ENCODE data around the gene ASNSD1. TPM values are rescaled to one million over a fixed set of nuclear protein-coding genes. Genes with fewer than 3 reads are reported as not detected.

Gene ASNSD1
- total and polyA plus RNA-seq, 9 of the 15 experiments (the other 6 are each of a cell fraction or from before 2014, with no cell fraction given) = 23.9 to 56.4 (median 38.3) TPM

DNA sequence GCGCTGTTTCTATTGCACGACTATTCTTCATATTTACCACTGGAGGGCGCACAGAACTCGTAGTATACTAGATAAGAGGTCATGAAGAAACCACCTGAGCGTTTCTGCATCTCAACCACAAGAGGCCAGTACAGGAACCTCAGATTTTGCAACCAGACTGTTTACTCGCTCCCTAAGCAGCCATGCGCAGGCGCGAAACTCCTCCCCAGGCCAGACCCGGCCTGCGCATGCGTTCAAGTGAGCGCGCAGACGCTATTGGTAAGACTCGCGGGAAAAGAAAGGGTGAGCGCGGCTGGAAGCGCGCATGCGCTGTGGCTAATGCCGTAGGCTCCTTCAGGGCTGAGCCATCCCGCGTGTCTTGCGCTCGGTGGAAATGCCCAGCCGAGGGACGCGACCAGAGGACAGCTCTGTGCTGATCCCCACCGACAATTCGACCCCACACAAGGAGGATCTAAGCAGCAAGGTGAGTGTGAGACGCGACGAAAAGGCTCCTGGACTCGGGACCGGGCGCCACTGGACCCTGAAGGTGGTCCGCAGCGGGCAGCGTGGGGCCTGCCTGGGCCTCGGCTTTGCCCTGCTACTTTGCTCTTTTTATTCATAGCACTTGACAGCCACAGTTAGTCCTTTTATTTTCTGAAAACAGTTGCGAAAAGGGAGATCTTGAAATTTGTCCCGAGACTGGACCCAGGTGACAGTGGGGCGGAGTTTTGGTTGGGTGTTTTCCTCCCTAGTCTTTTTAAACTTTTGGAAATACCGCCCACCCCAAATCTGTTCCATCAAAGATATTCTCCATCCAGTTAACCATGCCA, at the start of gene ASNSD1 (continued):
- no peak for TF ChIP-seq MAFF (IDR thresholded peaks at IDR 0.05; ENCODE audit: low read length)
- TF ChIP-seq POLR2A (conservative IDR thresholded peaks at IDR 0.05) = peak; percentile 92
- TF ChIP-seq RBM39 (optimal IDR thresholded peaks at IDR 0.05; ENCODE audit: low read depth, low read length) = no peak
- TF ChIP-seq ZNF584 (CRISPR knock-in tag; IDR thresholded peaks at IDR 0.05; ENCODE audit: low read depth) = no peak
- TF ChIP-seq TOE1 (IDR thresholded peaks at IDR 0.05; ENCODE audit: borderline replicate concordance) = no peak
- no peak for TF ChIP-seq TOE1 (CRISPR knock-in tag; IDR thresholded peaks at IDR 0.05; ENCODE audit: borderline replicate concordance, low read depth)
- no peak for TF ChIP-seq NEUROD1 (IDR thresholded peaks at IDR 0.05; ENCODE audit: borderline replicate concordance, low read depth, low read length, partially characterized antibody)
- 0 out of 2 replicates have a peak, but pooled peaks have one; percentile 21 for TF ChIP-seq TAF7 (tag; IDR thresholded peaks at IDR 0.05)
- no peak for TF ChIP-seq ZNF324 (CRISPR knock-in tag; IDR thresholded peaks at IDR 0.05)
- TF ChIP-seq, protein P1, sequence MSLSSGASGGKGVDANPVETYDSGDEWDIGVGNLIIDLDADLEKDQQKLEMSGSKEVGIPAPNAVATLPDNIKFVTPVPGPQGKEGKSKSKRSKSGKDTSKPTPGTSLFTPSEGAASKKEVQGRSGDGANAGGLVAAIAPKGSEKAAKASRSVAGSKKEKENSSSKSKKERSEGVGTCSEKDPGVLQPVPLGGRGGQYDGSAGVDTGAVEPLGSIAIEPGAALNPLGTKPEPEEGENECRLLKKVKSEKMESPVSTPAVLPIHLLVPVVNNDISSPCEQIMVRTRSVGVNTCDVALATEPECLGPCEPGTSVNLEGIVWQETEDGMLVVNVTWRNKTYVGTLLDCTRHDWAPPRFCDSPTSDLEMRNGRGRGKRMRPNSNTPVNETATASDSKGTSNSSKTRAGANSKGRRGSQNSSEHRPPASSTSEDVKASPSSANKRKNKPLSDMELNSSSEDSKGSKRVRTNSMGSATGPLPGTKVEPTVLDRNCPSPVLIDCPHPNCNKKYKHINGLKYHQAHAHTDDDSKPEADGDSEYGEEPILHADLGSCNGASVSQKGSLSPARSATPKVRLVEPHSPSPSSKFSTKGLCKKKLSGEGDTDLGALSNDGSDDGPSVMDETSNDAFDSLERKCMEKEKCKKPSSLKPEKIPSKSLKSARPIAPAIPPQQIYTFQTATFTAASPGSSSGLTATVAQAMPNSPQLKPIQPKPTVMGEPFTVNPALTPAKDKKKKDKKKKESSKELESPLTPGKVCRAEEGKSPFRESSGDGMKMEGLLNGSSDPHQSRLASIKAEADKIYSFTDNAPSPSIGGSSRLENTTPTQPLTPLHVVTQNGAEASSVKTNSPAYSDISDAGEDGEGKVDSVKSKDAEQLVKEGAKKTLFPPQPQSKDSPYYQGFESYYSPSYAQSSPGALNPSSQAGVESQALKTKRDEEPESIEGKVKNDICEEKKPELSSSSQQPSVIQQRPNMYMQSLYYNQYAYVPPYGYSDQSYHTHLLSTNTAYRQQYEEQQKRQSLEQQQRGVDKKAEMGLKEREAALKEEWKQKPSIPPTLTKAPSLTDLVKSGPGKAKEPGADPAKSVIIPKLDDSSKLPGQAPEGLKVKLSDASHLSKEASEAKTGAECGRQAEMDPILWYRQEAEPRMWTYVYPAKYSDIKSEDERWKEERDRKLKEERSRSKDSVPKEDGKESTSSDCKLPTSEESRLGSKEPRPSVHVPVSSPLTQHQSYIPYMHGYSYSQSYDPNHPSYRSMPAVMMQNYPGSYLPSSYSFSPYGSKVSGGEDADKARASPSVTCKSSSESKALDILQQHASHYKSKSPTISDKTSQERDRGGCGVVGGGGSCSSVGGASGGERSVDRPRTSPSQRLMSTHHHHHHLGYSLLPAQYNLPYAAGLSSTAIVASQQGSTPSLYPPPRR (CRISPR knock-in tag; IDR thresholded peaks at IDR 0.05; ENCODE audit: borderline replicate concordance) = no peak
- no peak for TF ChIP-seq EWSR1 (IDR thresholded peaks at IDR 0.05; ENCODE audit: borderline replicate concordance, low read depth, partially characterized antibody)
- no peak for TF ChIP-seq NONO (IDR thresholded peaks at IDR 0.05; ENCODE audit: low read depth in 2 of 2, low read length in 1 of 2)
- no peak for TF ChIP-seq PTRF (tag; IDR thresholded peaks at IDR 0.05)
- TF ChIP-seq ZNF668 (CRISPR knock-in tag; IDR thresholded peaks at IDR 0.05) = no peak
- no peak for TF ChIP-seq ZKSCAN8 (CRISPR knock-in tag; IDR thresholded peaks at IDR 0.05)
- no peak for TF ChIP-seq IFI16 (CRISPR knock-in tag; IDR thresholded peaks at IDR 0.05)
- no peak for TF ChIP-seq PRPF4 (IDR thresholded peaks at IDR 0.05; ENCODE audit: insufficient read depth, low read depth, low read length, poor library complexity, severe bottlenecking)
- TF ChIP-seq NR2F6 (CRISPR knock-in tag; IDR thresholded peaks at IDR 0.05) = no peak
- no peak for TF ChIP-seq PCBP2 (IDR thresholded peaks at IDR 0.05; ENCODE audit: low read depth, low read length, poor library complexity, severe bottlenecking)
- TF ChIP-seq CBX8 (IDR thresholded peaks at IDR 0.05; ENCODE audit: borderline replicate concordance, extremely low read depth, low read depth, low read length, poor library complexity, severe bottlenecking) = no peak
- no peak for TF ChIP-seq FOXK1 (CRISPR knock-in tag; IDR thresholded peaks at IDR 0.05; ENCODE audit: borderline replicate concordance)
- TF ChIP-seq NR2C2 (CRISPR knock-in tag; IDR thresholded peaks at IDR 0.05) = no peak
- TF ChIP-seq NR2C2 (tag; IDR thresholded peaks at IDR 0.05) = peak; percentile 51; the same call in 1 of the 2 replicates
- TF ChIP-seq XRCC4 (IDR thresholded peaks at IDR 0.05; ENCODE audit: extremely low read depth, insufficient read depth, insufficient read length) = no peak
